HCT116 (cell line): Measurements from ENCODE around the gene KLHL40. TPM values are rescaled to one million over a fixed set of nuclear protein-coding genes. Genes with fewer than 3 reads are reported as not detected.

ENCODE experiments used
- ATAC-seq: fragments of 200-7000 bp; cut with Tn5 transposase; 2 replicates; pipeline ENCODE4 v1.9.1; 2020; ENCODE audit warnings: mild to moderate bottlenecking, moderate library complexity
- BruUV-seq: library from RNA; stranded (reverse); fragments of 400-500 nt; replicated peaks from 2 replicates; lab custom pipeline; 2021; lab: Mats Ljungman, UMichigan
- CTCF ChIA-PET: fragments of 300-600 bp; sonication (Branson Sonifier 250); formaldehyde crosslinking; loops from one replicate; lab custom pipeline; 2021; ENCODE audit warnings: antibody characterized with exemption; lab: Charles Lee
- POLR2A ChIA-PET: fragments of 300-600, 350-600 bp; sonication (Branson Sonifier 250); formaldehyde crosslinking; loops from one replicate; lab custom pipeline; 2021; ENCODE audit warnings: antibody characterized with exemption; lab: Charles Lee
- RAD21 ChIA-PET, 2 experiments: fragments of 300-600 bp; sonication (Branson Sonifier 250); formaldehyde crosslinking; loops; one replicate each; lab custom pipeline; 2023; ENCODE audit warnings: low total read pairs in 2 of 2; ENCODE audit not compliant: uncharacterized antibody in 2 of 2, unreplicated experiment in 2 of 2, low non-redundant PET in 1 of 2; lab: Charles Lee
- DNase-seq: peaks from one replicate; pipeline ENCODE4 v3.0.0-alpha.2; 2010; ENCODE audit warnings: low read depth, low spot score
- H2AFZ ChIP-seq: fragments of 200-600 bp; shearing (Covaris generic), sonication (generic); 2 replicates; pipeline ENCODE4 v1.6.1; 2017; ENCODE audit warnings: low read depth, mixed run types, mixed read lengths, antibody characterized with exemption, low read length; ENCODE audit not compliant: poor library complexity, severe bottlenecking
- H3K27ac ChIP-seq: 2 replicates; pipeline ENCODE4 v1.5.1; 2012; ENCODE audit warnings: low read depth, low read length
- H3K27me3 ChIP-seq: fragments of 200-600 bp; sonication (generic); 2 replicates; pipeline ENCODE4 v1.6.1; 2016; ENCODE audit warnings: mixed run types, low read length, mixed read lengths; ENCODE audit not compliant: insufficient read depth
- H3K36me3 ChIP-seq, 2 experiments: fragments of 200-500 bp in 1 of 2; fragments of 200-600 bp in 1 of 2; sonication (Bioruptor generic) in 1 of 2; sonication (generic) in 1 of 2; 2 replicates each; pipeline versions ENCODE4 v1.5.1 to v1.6.1; 2014 to 2016; ENCODE audit warnings: low read length in 2 of 2, inconsistent platforms in 1 of 2, mixed read lengths in 1 of 2, mixed run types in 1 of 2; ENCODE audit not compliant: insufficient read depth in 2 of 2, control insufficient read depth in 1 of 2
- H3K4me1 ChIP-seq, 2 experiments: fragments of 200-600 bp in 1 of 2; sonication (generic) in 1 of 2; 2 replicates each; pipeline versions ENCODE4 v1.5.1 to v1.6.1; 2012 to 2017; ENCODE audit warnings: low read length in 2 of 2, inconsistent platforms in 1 of 2, mild to moderate bottlenecking in 1 of 2, mixed read lengths in 1 of 2, mixed run types in 1 of 2, moderate library complexity in 1 of 2; ENCODE audit not compliant: insufficient read depth in 2 of 2, control insufficient read depth in 1 of 2
- H3K4me2 ChIP-seq: fragments of 200-600 bp; sonication (generic); 2 replicates; pipeline ENCODE4 v1.6.1; 2017; ENCODE audit warnings: mixed run types, low read length, mixed read lengths
- H3K4me3 ChIP-seq, 2 experiments: fragments of 200-600 bp in 1 of 2; sonication (generic) in 1 of 2; replicated peaks in 1 of 2; 2 replicates each; pipeline ENCODE4 v1.5.1; 2011 to 2016; ENCODE audit warnings: low read length in 2 of 2, control low read depth in 1 of 2, low read depth in 1 of 2, mild to moderate bottlenecking in 1 of 2, mixed read lengths in 1 of 2, mixed run types in 1 of 2
- H3K79me2 ChIP-seq: fragments of 200-600 bp; sonication (generic); 2 replicates; pipeline ENCODE4 v1.6.1; 2017; ENCODE audit warnings: mild to moderate bottlenecking, mixed run types, low read length, moderate library complexity, mixed read lengths; ENCODE audit not compliant: insufficient read depth
- H3K9ac ChIP-seq: fragments of 200-600 bp; sonication (generic); 2 replicates; pipeline ENCODE4 v1.6.1; 2016; ENCODE audit warnings: low read length, mixed read lengths
- H3K9me2 ChIP-seq: fragments of 200-600 bp; sonication (generic), shearing (Covaris generic); 2 replicates; pipeline ENCODE4 v1.6.1; 2017; ENCODE audit warnings: mixed run types, mild to moderate bottlenecking, moderate library complexity; ENCODE audit not compliant: insufficient read depth
- H3K9me3 ChIP-seq, 2 experiments: fragments of 200-500 bp in 1 of 2; fragments of 200-600 bp in 1 of 2; sonication (Bioruptor generic) in 1 of 2; sonication (generic) in 1 of 2; 2 replicates each; pipeline ENCODE4 v1.6.1; 2014 to 2017; ENCODE audit warnings: low read length in 2 of 2, mixed read lengths in 2 of 2, inconsistent platforms in 1 of 2, low read depth in 1 of 2, mild to moderate bottlenecking in 1 of 2, mixed run types in 1 of 2, moderate library complexity in 1 of 2; ENCODE audit not compliant: control insufficient read depth in 1 of 2, insufficient read depth in 1 of 2
- H4K20me1 ChIP-seq: fragments of 200-600 bp; sonication (generic), shearing (Covaris generic); 2 replicates; pipeline ENCODE4 v1.6.1; 2017; ENCODE audit warnings: mixed run types, mild to moderate bottlenecking, moderate library complexity; ENCODE audit not compliant: insufficient read depth
- CBX3 ChIP-seq: IDR thresholded peaks from 2 replicates; pipeline ENCODE4 v1.6.1; 2012; ENCODE audit warnings: low read depth
- CEBPB ChIP-seq: IDR thresholded peaks from 2 replicates; pipeline ENCODE4 v1.6.1; 2012; ENCODE audit warnings: low read depth
- CTCF ChIP-seq, 3 experiments: fragments of 200-600 bp in 1 of 3; sonication (generic) in 1 of 3; IDR thresholded peaks in 2 of 3; conservative IDR thresholded peaks in 1 of 3; 2 replicates each; pipeline ENCODE4 v1.5.1; 2012 to 2017; ENCODE audit warnings: low read depth in 2 of 3, low read length in 2 of 3, antibody characterized with exemption in 1 of 3, borderline replicate concordance in 1 of 3, control low read depth in 1 of 3, mild to moderate bottlenecking in 1 of 3, mixed read lengths in 1 of 3, mixed run types in 1 of 3, moderate library complexity in 1 of 3; ENCODE audit not compliant: insufficient read depth in 1 of 3
- EZH2 ChIP-seq: fragments of 200-600 bp; sonication (generic); IDR thresholded peaks from 2 replicates; pipeline ENCODE4 v1.6.1; 2017; ENCODE audit warnings: antibody characterized with exemption, mixed run types
- JUND ChIP-seq: IDR thresholded peaks from 2 replicates; pipeline ENCODE4 v1.6.1; 2012
- RAD21 ChIP-seq: IDR thresholded peaks from 2 replicates; pipeline ENCODE4 v1.6.1; 2012; ENCODE audit warnings: low read depth, mild to moderate bottlenecking
- SP1 ChIP-seq: IDR thresholded peaks from 2 replicates; pipeline ENCODE4 v1.6.1; 2012; ENCODE audit warnings: low read depth
- TCF7L2 ChIP-seq: IDR thresholded peaks from 2 replicates; pipeline ENCODE4 v1.7.0; 2011; ENCODE audit warnings: borderline replicate concordance, inconsistent platforms; ENCODE audit not compliant: insufficient read depth, insufficient read length; ENCODE audit errors: extremely low read depth
- YY1 ChIP-seq: IDR thresholded peaks from 2 replicates; pipeline ENCODE4 v1.6.1; 2011; ENCODE audit warnings: low read length, low read depth, moderate library complexity, mild to moderate bottlenecking; ENCODE audit not compliant: insufficient replicate concordance; ENCODE audit errors: extremely low read depth
- ZFX ChIP-seq: fragments of 450-650 bp; IDR thresholded peaks from 2 replicates; pipeline ENCODE4 v1.6.1; 2017
- ZNF274 ChIP-seq: fragments of 200-500 bp; sonication (Bioruptor generic); IDR thresholded peaks from 2 replicates; pipeline ENCODE4 v1.6.1; 2014; ENCODE audit warnings: mild to moderate bottlenecking, low read depth, low read length, inconsistent platforms
- intact Hi-C: fragments of 100-400 bp; cut with micrococcal nuclease; formaldehyde crosslinking; loops from 2 replicates; pipeline ENCODE4 v1.10.0; 2022
- total RNA-seq: library from RNA; stranded (reverse); gene quantifications from one replicate; pipeline ENCODE4 v1.2.1, GENCODE V29; 2021; ENCODE audit not compliant: unreplicated experiment

Gene KLHL40
- total RNA-seq, 1 experiment from 2014 or later = not detected

GRCh38 chr3:42659451-42660130 lies 25.7 kb upstream of the KLHL40 start:
- ChIA-PET POLR2A (no interaction called here), RAD21 (no interaction called here), CTCF (no interaction called here)
- Histone ChIP-seq H3K9me3 (no peaks in the 10 kb centered on the region), H4K20me1 (no peaks in the 10 kb centered on the region), H3K4me3 (no peak overlapping the region), H3K36me3 (0 out of 4 replicates have a peak, but pooled peaks cover 0 to 3% of the 10 kb centered on the region in 2 experiments), H3K79me2 (0 out of 2 replicates have a peak, but pooled peaks cover 4% of the 10 kb centered on the region), H3K4me2 (no peak overlapping the region), H3K27me3 (no peaks in the 10 kb centered on the region), H3K27ac (no peak overlapping the region), H3K9ac (no peak overlapping the region), H2AFZ (no peak overlapping the region), H3K9me2 (no peaks in the 10 kb centered on the region), H3K4me1 (peaks cover 13 to 22% of the 10 kb centered on the region in 2 experiments; a peak in 3 of 4 replicates)
- no peak for DNase-seq
- no TSS peak for BruUV-seq
- intact Hi-C loops = no loop called here
- no peak for TF ChIP-seq EZH2
- TF ChIP-seq JUND = no peak
- no peak for TF ChIP-seq TCF7L2
- no peak for TF ChIP-seq ZFX
- no peak for ATAC-seq

- CTCF ChIA-PET = interaction anchor here (1.7 kb wide), 1 partner anchor 84 kb away, joined by 6 read pairs; no protein-coding TSS in a partner anchor
- H3K79me2 ChIP-seq = no peaks in the 10 kb centered on the region
- 0 out of 4 replicates have a peak, but pooled peaks cover 0 to 3% of the 10 kb centered on the region in 2 experiments for H3K36me3 ChIP-seq
- TF ChIP-seq SP1 (no peak), YY1 (no peak), ZNF274 (no peak), RAD21 (no peak), CTCF (IDR thresholded peaks at IDR 0.05 in 2 of 3, conservative IDR thresholded peaks at IDR 0.05 in 1 of 3; ENCODE audit: borderline replicate concordance in 1 of 3, insufficient read depth in 1 of 3, low read depth in 2 of 3, low read length in 2 of 3) (no peak), ZFX (no peak), EZH2 (no peak), CBX3 (no peak), CEBPB (no peak)
- RAD21 ChIA-PET = no interaction called here
- BruUV-seq = no TSS peak
- H3K9me2 ChIP-seq = no peaks in the 10 kb centered on the region
- H3K27me3 ChIP-seq = no peaks in the 10 kb centered on the region
- POLR2A ChIA-PET = no interaction called here
- H3K4me3 ChIP-seq = no peak overlapping the region
- peaks cover 10 to 16% of the 10 kb centered on the region in 2 experiments; a peak in 3 of 4 replicates for H3K4me1 ChIP-seq
- no peak overlapping the region for H3K27ac ChIP-seq
- no peak for DNase-seq
- no peaks in the 10 kb centered on the region for H3K9me3 ChIP-seq
- H4K20me1 ChIP-seq = no peaks in the 10 kb centered on the region
- H3K4me2 ChIP-seq = no peak overlapping the region
- no peak overlapping the region for H3K9ac ChIP-seq
- no peak for ATAC-seq
- intact Hi-C loops = no loop called here
- no peak overlapping the region for H2AFZ ChIP-seq
Observed at GRCh38 chr3:42660131-42660715, 25.1 kb upstream of the KLHL40 start.
